Measurements from ENCODE around the gene ROBO2. TPM values are rescaled to one million over a fixed set of nuclear protein-coding genes. Genes with fewer than 3 reads are reported as not detected.

ROBO2 gene
- total RNA-seq, 6 donors from 2014 or later: 12.0 to 29.1 (median 14.0) TPM

GRCh38 chr3:77146004-77146403 is 106.1 kb downstream of the ROBO2 start:
- H3K9me3 ChIP-seq: no peaks in the 10 kb centered on the region
- TF ChIP-seq, protein P1, sequence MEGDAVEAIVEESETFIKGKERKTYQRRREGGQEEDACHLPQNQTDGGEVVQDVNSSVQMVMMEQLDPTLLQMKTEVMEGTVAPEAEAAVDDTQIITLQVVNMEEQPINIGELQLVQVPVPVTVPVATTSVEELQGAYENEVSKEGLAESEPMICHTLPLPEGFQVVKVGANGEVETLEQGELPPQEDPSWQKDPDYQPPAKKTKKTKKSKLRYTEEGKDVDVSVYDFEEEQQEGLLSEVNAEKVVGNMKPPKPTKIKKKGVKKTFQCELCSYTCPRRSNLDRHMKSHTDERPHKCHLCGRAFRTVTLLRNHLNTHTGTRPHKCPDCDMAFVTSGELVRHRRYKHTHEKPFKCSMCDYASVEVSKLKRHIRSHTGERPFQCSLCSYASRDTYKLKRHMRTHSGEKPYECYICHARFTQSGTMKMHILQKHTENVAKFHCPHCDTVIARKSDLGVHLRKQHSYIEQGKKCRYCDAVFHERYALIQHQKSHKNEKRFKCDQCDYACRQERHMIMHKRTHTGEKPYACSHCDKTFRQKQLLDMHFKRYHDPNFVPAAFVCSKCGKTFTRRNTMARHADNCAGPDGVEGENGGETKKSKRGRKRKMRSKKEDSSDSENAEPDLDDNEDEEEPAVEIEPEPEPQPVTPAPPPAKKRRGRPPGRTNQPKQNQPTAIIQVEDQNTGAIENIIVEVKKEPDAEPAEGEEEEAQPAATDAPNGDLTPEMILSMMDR (IDR thresholded peaks at IDR 0.05): no peak
- TF ChIP-seq EP300 (IDR thresholded peaks at IDR 0.05) (no peak), POLR2AphosphoS5 (IDR thresholded peaks at IDR 0.05) (no peak), POLR2A (IDR thresholded peaks at IDR 0.05) (no peak)
- WGBS, 2 donors: 49 to 61% methylated on average over 7 of the region's 7 CpGs
- H3K36me3 ChIP-seq: no peaks in the 10 kb centered on the region
- H3K4me3 ChIP-seq: no peak overlapping the region
- no peaks in the 10 kb centered on the region for H3K27me3 ChIP-seq
- no peak overlapping the region for H3K27ac ChIP-seq
- no peaks in the 10 kb centered on the region for H3K4me1 ChIP-seq
- DNase-seq (no peak), ATAC-seq (ENCODE audit: low FRiP score in 2 of 2) (no peak)

- TF ChIP-seq, protein P1 (IDR thresholded peaks at IDR 0.05): no peak
- TF ChIP-seq POLR2AphosphoS5 (IDR thresholded peaks at IDR 0.05) (no peak), EP300 (IDR thresholded peaks at IDR 0.05) (no peak)
- no peak for DNase-seq
- Histone ChIP-seq H3K27me3 (no peaks in the 10 kb centered on the region), H3K9me3 (no peaks in the 10 kb centered on the region), H3K4me1 (no peaks in the 10 kb centered on the region), H3K36me3 (no peaks in the 10 kb centered on the region), H3K27ac (no peak overlapping the region), H3K4me3 (no peak overlapping the region)
- 59 to 66% methylated on average over 8 of the region's 8 CpGs for WGBS, 2 donors
- ATAC-seq (ENCODE audit: low FRiP score in 2 of 2): no peak
These were observed 108.1 kb downstream of the ROBO2 start for GRCh38 chr3:77147836-77148578.

GRCh38 chr3:77149382-77149781 is 109.5 kb downstream of the ROBO2 start:
- Histone ChIP-seq H3K27ac (no peak overlapping the region), H3K4me3 (no peak overlapping the region), H3K36me3 (no peaks in the 10 kb centered on the region), H3K9me3 (no peaks in the 10 kb centered on the region), H3K27me3 (no peaks in the 10 kb centered on the region), H3K4me1 (no peaks in the 10 kb centered on the region)
- ATAC-seq (ENCODE audit: low FRiP score in 2 of 2): no peak
- TF ChIP-seq POLR2AphosphoS5 (IDR thresholded peaks at IDR 0.05) (no peak), EP300 (IDR thresholded peaks at IDR 0.05) (no peak), POLR2A (IDR thresholded peaks at IDR 0.05) (no peak)
- 76 to 79% methylated on average over 2 of the region's 2 CpGs for WGBS, 2 donors
- DNase-seq: no peak

DNA sequence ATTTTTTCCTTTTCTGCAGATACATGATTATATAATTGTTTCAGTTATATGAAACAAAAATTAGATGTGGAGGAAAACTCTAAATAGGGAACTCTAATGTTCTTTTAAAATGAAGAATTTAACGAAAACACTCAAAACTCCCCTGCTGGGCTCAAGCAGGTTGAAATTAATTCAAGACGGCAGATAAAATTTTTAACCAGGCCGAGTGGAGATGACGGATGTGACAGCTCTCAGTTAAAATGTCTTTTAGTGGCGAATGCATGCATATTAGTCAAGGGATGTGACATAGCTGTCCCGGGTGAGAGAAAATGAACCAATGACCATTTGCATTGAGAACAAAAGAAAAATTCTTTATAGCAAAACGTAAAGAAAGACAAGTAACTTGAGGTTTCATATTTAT is 110.1 kb downstream of the ROBO2 start:
- Histone ChIP-seq H3K27me3 (no peaks in the 10 kb centered on the region), H3K4me3 (no peak overlapping the region), H3K4me1 (no peaks in the 10 kb centered on the region), H3K9me3 (no peaks in the 10 kb centered on the region), H3K36me3 (no peaks in the 10 kb centered on the region), H3K27ac (no peak overlapping the region)
- TF ChIP-seq, protein P1 (IDR thresholded peaks at IDR 0.05): no peak
- TF ChIP-seq POLR2AphosphoS5 (IDR thresholded peaks at IDR 0.05) (no peak), EP300 (IDR thresholded peaks at IDR 0.05) (no peak), POLR2A (IDR thresholded peaks at IDR 0.05) (no peak)
- DNase-seq: no peak
- WGBS, 2 donors: 78 to 86% methylated on average over 7 of the region's 7 CpGs
- no peak for ATAC-seq (ENCODE audit: low FRiP score in 2 of 2)

- TF ChIP-seq, protein P1 (IDR thresholded peaks at IDR 0.05): no peak
- TF ChIP-seq POLR2AphosphoS5 (IDR thresholded peaks at IDR 0.05) (no peak), EP300 (IDR thresholded peaks at IDR 0.05) (no peak), POLR2A (IDR thresholded peaks at IDR 0.05) (no peak)
- Histone ChIP-seq H3K27ac (no peak overlapping the region), H3K9me3 (no peaks in the 10 kb centered on the region), H3K36me3 (no peaks in the 10 kb centered on the region), H3K4me1 (no peaks in the 10 kb centered on the region), H3K4me3 (no peak overlapping the region), H3K27me3 (no peaks in the 10 kb centered on the region)
- ATAC-seq (ENCODE audit: low FRiP score in 2 of 2): no peak
- no peak for DNase-seq
These were observed 110.9 kb downstream of the ROBO2 start for GRCh38 chr3:77150759-77151158.
